SIG-M5 (cell line): ENCODE results near the gene CXCL5.
"Not testable (repeated sequence)": the region's sequence is repeated elsewhere in the genome, so short reads cannot be mapped to it uniquely, and the experiment has no call there.

Experiments used
- DNase-seq: peaks from one replicate; lab custom pipeline; 2025; lab: John Stamatoyannopoulos, UW

The CXCL5 gene

GRCh38 chr4:74015126-74015780 is 16.8 kb upstream of the CXCL5 start:
- DNase-seq = no peak

- DNase-seq = no peak
Measured at GRCh38 chr4:74014332-74014731, 15.9 kb upstream of the CXCL5 start.

- DNase-seq = no peak
Measured at GRCh38 chr4:74013264-74013663, 14.8 kb upstream of the CXCL5 start.

DNA sequence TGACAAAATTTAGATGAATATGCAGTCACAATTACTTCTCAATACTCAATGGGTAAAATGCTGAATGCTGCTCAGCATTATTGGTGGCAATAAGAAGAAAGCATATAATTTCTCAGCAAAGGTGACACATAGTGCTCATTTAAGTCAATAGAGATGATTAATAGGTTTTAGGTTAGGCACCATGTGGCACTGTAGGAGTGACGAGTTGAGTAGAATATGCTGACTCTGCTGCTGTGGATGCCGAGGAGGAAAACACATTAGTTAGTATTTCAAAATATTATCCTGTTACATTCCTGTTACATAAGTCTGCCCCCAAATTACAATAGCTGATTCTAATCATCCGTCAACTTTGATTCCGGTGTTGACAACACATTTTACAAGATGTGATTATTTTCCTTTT is 13.7 kb upstream of the CXCL5 start:
- DNase-seq = no peak

- no peak for DNase-seq
Measured at GRCh38 chr4:74009307-74009706, 10.8 kb upstream of the CXCL5 start.

- no peak for DNase-seq
Measured at GRCh38 chr4:74006009-74006476, 7.6 kb upstream of the CXCL5 start.

- no peak for DNase-seq
Measured at GRCh38 chr4:74005528-74005927, 7.1 kb upstream of the CXCL5 start.

GRCh38 chr4:74004668-74005067 is 6.2 kb upstream of the CXCL5 start:
- no peak for DNase-seq

GRCh38 chr4:74000301-74000700 is 1.8 kb upstream of the CXCL5 start:
- no peak for DNase-seq

GRCh38 chr4:73992050-73992449 is 6.4 kb downstream of the CXCL5 start:
- no peak for DNase-seq

- no peak for DNase-seq
Measured at GRCh38 chr4:73991742-73992000, 6.8 kb downstream of the CXCL5 start.

- no peak for DNase-seq
Measured at GRCh38 chr4:73990988-73991741, 7.3 kb downstream of the CXCL5 start.

GRCh38 chr4:73989928-73990327 is 8.5 kb downstream of the CXCL5 start:
- no peak for DNase-seq

- no peak for DNase-seq
Measured at GRCh38 chr4:73989031-73989430, 9.4 kb downstream of the CXCL5 start.

- DNase-seq = no peak
Measured at GRCh38 chr4:73988061-73988460, 10.4 kb downstream of the CXCL5 start, which contains the start of gene PPBP. Gene PPBP (minus strand): TSS chr4:73988190. CDS start chr4:73988103, 87 bp downstream.

DNA sequence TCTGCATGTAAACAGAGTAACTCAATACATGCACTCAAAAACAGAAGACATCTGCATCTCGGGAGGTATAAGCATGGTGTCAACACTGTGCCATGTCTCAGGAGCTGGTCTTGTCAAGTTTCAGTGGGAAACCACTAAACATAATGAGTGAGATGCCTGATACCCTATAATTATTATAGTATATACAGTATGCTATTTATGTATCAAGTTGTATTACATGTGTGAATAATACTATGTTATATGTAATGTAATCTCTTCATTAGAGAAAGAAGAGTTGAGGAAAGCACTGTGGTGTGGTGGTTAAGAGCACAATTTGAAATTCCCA is 13.0 kb downstream of the CXCL5 start:
- DNase-seq = no peak

DNA sequence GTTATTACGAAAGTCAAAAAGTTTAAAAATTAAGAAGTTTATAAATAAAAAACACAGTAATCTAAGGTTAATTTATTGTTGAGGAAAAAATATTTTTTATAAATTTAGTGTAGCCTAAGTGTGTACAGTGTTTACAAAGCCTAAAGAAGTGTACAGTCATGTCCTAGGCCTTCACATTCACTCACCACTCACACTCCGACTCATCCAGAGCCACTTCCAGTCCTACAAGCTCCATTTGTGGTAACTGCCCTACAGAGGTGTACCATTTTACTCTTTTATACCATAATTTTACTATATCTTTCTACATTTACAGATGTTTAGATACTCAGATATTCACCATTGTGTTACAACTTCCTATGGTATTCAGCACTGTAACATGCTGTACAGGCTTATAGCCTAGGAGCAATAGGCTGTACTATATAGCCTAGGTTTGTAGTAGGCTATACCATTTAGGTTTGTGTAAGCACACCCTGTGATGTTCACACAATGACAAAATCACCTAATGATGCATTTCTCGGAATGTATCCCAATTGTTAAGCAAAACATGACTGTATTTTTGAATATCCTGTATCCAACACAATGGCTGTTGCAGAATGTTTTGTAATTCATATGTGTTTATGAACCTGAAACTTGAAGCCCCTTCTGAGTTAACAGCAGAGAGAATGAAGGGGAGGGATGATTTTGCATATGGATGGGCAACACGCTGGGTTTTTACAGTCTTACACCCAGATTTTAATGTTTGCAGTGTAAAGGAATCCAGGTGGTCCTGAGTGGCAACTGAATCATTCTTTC is 13.5 kb downstream of the CXCL5 start:
- DNase-seq = no peak

GRCh38 chr4:73981175-73981574 is 17.3 kb downstream of the CXCL5 start:
- not testable (repeated sequence) for DNase-seq

DNA sequence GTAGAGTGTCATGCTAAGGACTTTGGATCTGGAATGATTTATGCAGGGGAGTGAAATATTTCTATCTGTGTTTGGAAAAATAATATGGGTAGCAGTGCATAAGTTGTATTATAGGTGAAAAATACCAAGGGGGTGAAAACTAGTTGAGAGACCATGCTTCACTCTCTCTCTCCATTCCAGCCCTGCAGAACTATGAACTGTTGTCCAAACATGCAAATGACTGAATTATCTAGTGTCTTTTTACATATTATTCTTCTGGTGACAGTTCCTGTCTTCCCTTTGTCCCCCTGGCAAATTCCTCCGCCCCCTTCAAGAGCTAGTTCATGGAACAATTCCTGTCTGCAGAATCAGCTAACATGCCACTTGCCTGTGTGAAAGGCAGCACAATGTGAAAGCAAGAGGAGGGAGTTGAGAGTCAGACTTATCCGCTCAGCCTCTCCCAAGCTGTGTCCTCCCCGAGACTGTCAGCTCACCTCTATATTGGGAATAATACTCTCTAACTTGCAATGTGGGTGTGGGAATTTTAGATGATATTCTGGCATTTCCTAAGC is 19.0 kb downstream of the CXCL5 start:
- no peak for DNase-seq

DNA sequence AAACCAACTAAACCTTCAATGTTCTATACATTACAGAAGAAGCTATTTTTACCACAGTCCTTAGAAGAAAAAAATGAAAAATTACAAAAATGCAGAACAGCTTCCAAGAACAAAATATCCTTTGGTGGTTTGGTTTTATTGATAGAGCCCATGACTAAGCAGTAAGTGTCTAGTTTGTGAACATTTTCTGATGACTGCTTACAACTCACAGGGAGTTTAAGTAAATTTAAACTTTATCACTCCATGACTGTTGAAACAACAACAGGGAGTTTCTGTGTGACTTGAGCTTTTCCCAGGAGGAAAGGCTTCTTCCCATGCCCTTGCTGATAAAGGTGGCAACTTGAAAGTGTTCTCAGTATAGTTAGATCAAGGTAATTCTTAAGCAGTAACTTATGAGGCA is 19.6 kb downstream of the CXCL5 start:
- DNase-seq = no peak

DNA sequence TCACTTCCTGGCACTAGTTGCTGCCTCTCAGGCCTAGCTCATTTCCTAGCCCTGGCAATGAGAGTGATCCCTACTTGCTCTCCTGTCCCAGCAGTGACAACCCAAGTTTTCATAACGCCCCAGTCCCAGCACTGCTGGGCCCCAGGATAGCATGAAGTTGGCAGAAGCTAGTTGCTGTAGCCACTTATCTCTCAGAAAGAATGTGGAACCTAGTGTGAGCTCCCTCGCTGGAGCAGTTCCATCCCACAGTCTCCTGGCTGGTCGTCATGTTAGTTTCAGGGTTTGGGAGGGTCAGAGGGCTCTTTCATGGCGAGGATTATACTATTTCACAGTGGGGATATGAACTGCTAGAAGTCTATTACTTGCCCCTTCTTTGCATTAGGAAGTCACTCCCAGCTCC is 21.8 kb downstream of the CXCL5 start:
- DNase-seq = no peak

DNA sequence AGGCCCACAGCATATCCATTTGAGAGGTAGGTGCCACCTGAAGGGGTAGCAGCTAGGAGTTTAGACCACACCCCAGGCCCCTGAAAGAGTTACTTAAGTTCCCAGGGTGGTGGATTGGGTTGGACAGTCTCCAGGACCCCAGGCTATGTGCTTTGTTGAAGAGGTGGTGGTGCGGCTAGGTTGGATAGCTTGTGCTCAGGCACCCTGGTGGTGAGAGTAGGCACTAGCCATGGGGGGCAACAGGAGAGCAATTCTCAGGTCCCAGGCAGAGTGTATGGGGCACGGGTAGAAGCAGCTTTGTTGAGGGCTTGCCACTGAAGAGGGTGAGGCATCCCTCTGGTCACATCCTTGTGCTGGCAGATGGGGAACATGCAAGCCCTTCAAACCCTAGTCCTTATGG is 22.3 kb downstream of the CXCL5 start:
- no peak for DNase-seq

GRCh38 chr4:73974352-73974751 is 24.1 kb downstream of the CXCL5 start:
- DNase-seq = no peak
